GM18870 (cell line): Measurements from ENCODE around the gene PSMF1.

ENCODE experiments used
- ATAC-seq: cut with Tn5 transposase; IDR thresholded peaks from one replicate; pipeline ENCODE4 v1.9.1; 2021; ENCODE audit warnings: moderate library complexity; ENCODE audit not compliant: unreplicated experiment

PSMF1 gene

GRCh38 chr20:1118336-1119127, at the start of gene PSMF1:
Gene PSMF1, plus strand, starts transcription at chr20:1118602. Its CDS starts 172 bp downstream, at chr20:1118774.
- peak; percentile 86 for ATAC-seq

- ATAC-seq: no peak
Measured at GRCh38 chr20:1072258-1072657, 46.1 kb upstream of the PSMF1 start.

GRCh38 chr20:1075616-1076015, 42.8 kb upstream of the PSMF1 start:
- no peak for ATAC-seq

GRCh38 chr20:1081891-1082290, 36.5 kb upstream of the PSMF1 start:
- ATAC-seq: no peak

GRCh38 chr20:1083431-1084080, 34.8 kb upstream of the PSMF1 start:
- no peak for ATAC-seq

- ATAC-seq: no peak
Measured at GRCh38 chr20:1085492-1086276, 32.7 kb upstream of the PSMF1 start.

- no peak for ATAC-seq
Measured at GRCh38 chr20:1086277-1087213, 31.9 kb upstream of the PSMF1 start.

GRCh38 chr20:1087311-1087905, 31.0 kb upstream of the PSMF1 start:
- ATAC-seq: no peak

GRCh38 chr20:1094751-1095150, 23.7 kb upstream of the PSMF1 start:
- ATAC-seq: no peak

- ATAC-seq: no peak
Measured at GRCh38 chr20:1101533-1101932, 16.9 kb upstream of the PSMF1 start.

- no peak for ATAC-seq
Measured at GRCh38 chr20:1102016-1102415, 16.4 kb upstream of the PSMF1 start.

- no peak for ATAC-seq
Measured at GRCh38 chr20:1103751-1104150, 14.7 kb upstream of the PSMF1 start.

- ATAC-seq: no peak
Measured at GRCh38 chr20:1105599-1106194, 12.7 kb upstream of the PSMF1 start.

GRCh38 chr20:1107176-1107575, 11.2 kb upstream of the PSMF1 start:
- no peak for ATAC-seq

- no peak for ATAC-seq
Measured at GRCh38 chr20:1108437-1108920, 9.9 kb upstream of the PSMF1 start.

GRCh38 chr20:1112908-1113307, 5.5 kb upstream of the PSMF1 start:
- no peak for ATAC-seq

GRCh38 chr20:1118004-1118335, 432 bp upstream of the PSMF1 start:
- no peak for ATAC-seq

GRCh38 chr20:1119128-1119505, 715 bp downstream of the PSMF1 start:
- ATAC-seq: no peak

- ATAC-seq: no peak
Measured at GRCh38 chr20:1119524-1119923, 1.1 kb downstream of the PSMF1 start.

GRCh38 chr20:1121429-1121828, 3.0 kb downstream of the PSMF1 start:
- no peak for ATAC-seq
